H9 (cell line): Measurements from ENCODE around the gene IFNGR1. TPM values are rescaled to one million over a fixed set of nuclear protein-coding genes. Genes with fewer than 3 reads are reported as not detected.

Experiments
- DNase-seq: peaks from one replicate; pipeline ENCODE4 v3.0.0-alpha.2; 2017
- H2AFZ ChIP-seq: one replicate; pipeline ENCODE4 v1.6.1; 2013; ENCODE audit warnings: mild to moderate bottlenecking, low read length, control low read depth, moderate library complexity
- H2AK5ac ChIP-seq: 2 replicates; pipeline ENCODE4 v1.6.1; 2013; ENCODE audit warnings: low read length, control low read depth, mixed read lengths; ENCODE audit not compliant: insufficient read length
- H2BK120ac ChIP-seq: one replicate; pipeline ENCODE4 v1.6.1; 2013; ENCODE audit warnings: low read depth, mild to moderate bottlenecking, low read length, control low read depth, inconsistent platforms; ENCODE audit not compliant: poor library complexity, severe bottlenecking
- H2BK12ac ChIP-seq: 2 replicates; pipeline ENCODE4 v1.6.1; 2013; ENCODE audit warnings: low read length, control low read depth, mixed read lengths, low read depth; ENCODE audit not compliant: insufficient read length
- H2BK15ac ChIP-seq: 2 replicates; pipeline ENCODE4 v1.6.1; 2013; ENCODE audit warnings: low read depth, low read length, control low read depth
- H2BK20ac ChIP-seq: one replicate; pipeline ENCODE4 v1.6.1; 2013; ENCODE audit warnings: low read depth, mild to moderate bottlenecking, low read length, control low read depth, inconsistent platforms; ENCODE audit not compliant: poor library complexity, severe bottlenecking
- H2BK5ac ChIP-seq: 2 replicates; pipeline ENCODE4 v1.6.1; 2013; ENCODE audit warnings: low read length, control low read depth, mixed read lengths; ENCODE audit not compliant: insufficient read length
- H3K14ac ChIP-seq: 2 replicates; pipeline ENCODE4 v1.6.1; 2013; ENCODE audit warnings: low read length, control low read depth; ENCODE audit not compliant: insufficient read depth
- H3K18ac ChIP-seq: 2 replicates; pipeline ENCODE4 v1.6.1; 2013; ENCODE audit warnings: low read depth, mild to moderate bottlenecking, mixed read lengths, low read length, control low read depth; ENCODE audit not compliant: insufficient read length
- H3K23ac ChIP-seq: 2 replicates; pipeline ENCODE4 v1.6.1; 2013; ENCODE audit warnings: low read length, control low read depth, mixed read lengths, low read depth; ENCODE audit not compliant: insufficient read length
- H3K23me2 ChIP-seq: 2 replicates; pipeline ENCODE4 v1.6.1; 2013; ENCODE audit warnings: low read depth, mild to moderate bottlenecking, mixed read lengths, low read length, control low read depth; ENCODE audit not compliant: insufficient read length, poor library complexity, severe bottlenecking
- H3K27ac ChIP-seq: 2 replicates; pipeline ENCODE4 v1.5.1; 2013; ENCODE audit warnings: low read length, control low read depth, mixed read lengths, low read depth; ENCODE audit not compliant: insufficient read length
- H3K27me3 ChIP-seq: 2 replicates; pipeline ENCODE4 v1.6.1; 2013; ENCODE audit warnings: low read length, control low read depth, inconsistent platforms; ENCODE audit not compliant: insufficient read depth
- H3K4ac ChIP-seq: 2 replicates; pipeline ENCODE4 v1.6.1; 2013; ENCODE audit warnings: low read depth, mild to moderate bottlenecking, control low read depth, inconsistent platforms, low read length, moderate library complexity
- H3K4me1 ChIP-seq: 2 replicates; pipeline ENCODE4 v1.6.1; 2013; ENCODE audit warnings: low read length, control low read depth, inconsistent platforms; ENCODE audit not compliant: insufficient read depth
- H3K4me2 ChIP-seq: 2 replicates; pipeline ENCODE4 v1.6.1; 2013; ENCODE audit warnings: low read length, control low read depth, mixed read lengths; ENCODE audit not compliant: insufficient read length, insufficient read depth
- H3K56ac ChIP-seq: 2 replicates; pipeline ENCODE4 v1.6.1; 2013; ENCODE audit warnings: low read depth, mild to moderate bottlenecking, mixed read lengths, low read length, control low read depth; ENCODE audit not compliant: insufficient read length
- H3K79me1 ChIP-seq: 2 replicates; pipeline ENCODE4 v1.6.1; 2013; ENCODE audit warnings: low read depth, mild to moderate bottlenecking, moderate library complexity, low read length, control low read depth, inconsistent platforms; ENCODE audit not compliant: insufficient read depth, poor library complexity, severe bottlenecking
- H3K79me2 ChIP-seq: 2 replicates; pipeline ENCODE4 v1.6.1; 2013; ENCODE audit warnings: low read length, control low read depth, inconsistent platforms; ENCODE audit not compliant: insufficient read depth
- H3K9ac ChIP-seq: 2 replicates; pipeline ENCODE4 v1.6.1; 2013; ENCODE audit warnings: low read length, control low read depth, mixed read lengths; ENCODE audit not compliant: insufficient read length; ENCODE audit errors: extremely low read depth
- H3K9me3 ChIP-seq: one replicate; pipeline ENCODE4 v1.6.1; 2013; ENCODE audit warnings: low read depth, low read length, inconsistent platforms; ENCODE audit not compliant: control insufficient read depth
- H3T11ph ChIP-seq: one replicate; pipeline ENCODE4 v1.6.1; 2013; ENCODE audit warnings: mild to moderate bottlenecking, low read length, control low read depth, inconsistent platforms
- H4K20me1 ChIP-seq: one replicate; pipeline ENCODE4 v1.6.1; 2013; ENCODE audit not compliant: control insufficient read depth, insufficient read length, insufficient read depth
- H4K5ac ChIP-seq: 2 replicates; pipeline ENCODE4 v1.6.1; 2013; ENCODE audit warnings: low read depth, mild to moderate bottlenecking, mixed read lengths, low read length, control low read depth; ENCODE audit not compliant: insufficient read length
- H4K8ac ChIP-seq: replicated peaks from 2 replicates; pipeline ENCODE4 v1.6.1; 2013; ENCODE audit warnings: low read length, control low read depth, mixed read lengths, low read depth; ENCODE audit not compliant: insufficient read length
- H4K91ac ChIP-seq: 2 replicates; pipeline ENCODE4 v1.6.1; 2013; ENCODE audit warnings: low read depth, mild to moderate bottlenecking, moderate library complexity, mixed read lengths, low read length, control low read depth; ENCODE audit not compliant: insufficient read length
- H3K27ac Mint-ChIP-seq, 3 experiments: 2 replicates in 2 of 3; 3 replicates in 1 of 3; pipeline ENCODE4 v1.8.0; 2020 to 2021; ENCODE audit warnings: mixed read lengths in 3 of 3, mild to moderate bottlenecking in 1 of 3, moderate library complexity in 1 of 3
- H3K27me3 Mint-ChIP-seq: 2 replicates; pipeline ENCODE4 v1.8.0; 2021; ENCODE audit warnings: low read depth, mild to moderate bottlenecking, moderate library complexity, mixed read lengths
- H3K36me3 Mint-ChIP-seq, 3 experiments: 2 replicates in 2 of 3; 3 replicates in 1 of 3; pipeline ENCODE4 v1.8.0; 2020 to 2021; ENCODE audit warnings: low read depth in 3 of 3, mixed read lengths in 3 of 3; ENCODE audit not compliant: insufficient read depth in 1 of 3
- H3K4me1 Mint-ChIP-seq, 2 experiments: 2 replicates each; pipeline ENCODE4 v1.8.0; 2020; ENCODE audit warnings: mixed read lengths in 2 of 2
- H3K4me3 Mint-ChIP-seq, 2 experiments: 2 replicates in 1 of 2; 3 replicates in 1 of 2; pipeline ENCODE4 v1.8.0; 2020 to 2021; ENCODE audit warnings: mild to moderate bottlenecking in 2 of 2, mixed read lengths in 2 of 2, moderate library complexity in 1 of 2
- H3K9me3 Mint-ChIP-seq, 2 experiments: 2 replicates in 1 of 2; 3 replicates in 1 of 2; pipeline ENCODE4 v1.8.0; 2020; ENCODE audit warnings: mild to moderate bottlenecking in 2 of 2, mixed read lengths in 2 of 2, moderate library complexity in 1 of 2
- CTCF ChIP-seq: fragments of 200-600 bp; sonication (generic); conservative IDR thresholded peaks from 3 replicates; pipeline ENCODE4 v1.8.0; 2021; ENCODE audit warnings: antibody characterized with exemption, mild to moderate bottlenecking
- WGBS: extraction: QIAGEN DNeasy Blood & Tissue Kit; methylation state at CpG from one replicate; pipeline ENCODE4 v1.1.7; 2013; ENCODE audit warnings: missing lambda C conversion rate, low lambda C conversion rate, mixed read lengths; ENCODE audit not compliant: insufficient read length; ENCODE audit errors: extremely low coverage; 5-methylcytosine and 5-hydroxymethylcytosine counted together
- total RNA-seq: library from RNA; stranded (reverse); gene quantifications from 2 replicates; pipeline ENCODE4 v1.2.1, GENCODE V29; 2021

Gene IFNGR1
- total RNA-seq, 1 experiment from 2014 or later = 32.2 TPM

GRCh38 chr6:137188855-137189254, 30.3 kb downstream of the IFNGR1 start:
- no CpG with 5 or more reads among the region's 5 CpGs for WGBS
- Histone ChIP-seq H2BK5ac (no peak overlapping the region), H3K9ac (no peak overlapping the region), H4K20me1 (no peaks in the 10 kb centered on the region), H2AFZ (no peak overlapping the region), H3K14ac (no peak overlapping the region), H3K56ac (no peak overlapping the region), H3K27ac (no peak overlapping the region), H3K23ac (no peak overlapping the region), H3K9me3 (peaks cover 48% of the 10 kb centered on the region), H2BK120ac (no peak overlapping the region), H4K8ac (no peak overlapping the region), H3K4me1 (no peaks in the 10 kb centered on the region), H3K79me2 (no peaks in the 10 kb centered on the region), H2AK5ac (no peak overlapping the region), H4K91ac (no peak overlapping the region), H3K4me2 (no peak overlapping the region), H3T11ph (no peak overlapping the region), H2BK15ac (no peak overlapping the region), H3K18ac (no peak overlapping the region), H3K27me3 (no peaks in the 10 kb centered on the region), H2BK20ac (no peak overlapping the region), H3K23me2 (no peaks in the 10 kb centered on the region), H3K4ac (no peak overlapping the region), H4K5ac (no peak overlapping the region), H2BK12ac (no peak overlapping the region), H3K79me1 (no peaks in the 10 kb centered on the region)
- H3K27me3 Mint-ChIP-seq = no peaks in the 10 kb centered on the region
- H3K9me3 Mint-ChIP-seq = peaks cover 71 to 77% of the 10 kb centered on the region in 2 experiments
- peaks cover 27 to 57% (median 48%) of the 10 kb centered on the region in 3 experiments for H3K36me3 Mint-ChIP-seq
- H3K27ac Mint-ChIP-seq = no peak overlapping the region
- no peak overlapping the region for H3K4me3 Mint-ChIP-seq
- no peak for DNase-seq
- H3K4me1 Mint-ChIP-seq = no peaks in the 10 kb centered on the region
- no peak for TF ChIP-seq CTCF
